Muscle layer of colon (tissue), 2 donors: Measurements from ENCODE around the gene VPS26C.
"Not testable (repeated sequence)": the region's sequence is repeated elsewhere in the genome, so short reads cannot be mapped to it uniquely, and the experiment has no call there.

Experiments
- H3K27ac ChIP-seq: one replicate; pipeline ENCODE4 v1.7.0; 2013; ENCODE audit warnings: low read depth, mild to moderate bottlenecking, low read length, moderate library complexity
- H3K27me3 ChIP-seq, 2 donors: one replicate each; pipeline ENCODE4 v1.7.0; 2013; ENCODE audit warnings: low read length in 2 of 2, mild to moderate bottlenecking in 2 of 2; ENCODE audit not compliant: insufficient read depth in 2 of 2, control insufficient read depth in 1 of 2
- H3K36me3 ChIP-seq: one replicate; pipeline ENCODE4 v1.7.0; 2013; ENCODE audit warnings: mild to moderate bottlenecking, low read length; ENCODE audit not compliant: insufficient read depth
- H3K4me1 ChIP-seq: one replicate; pipeline ENCODE4 v1.7.0; 2013; ENCODE audit warnings: mild to moderate bottlenecking, low read length; ENCODE audit not compliant: insufficient read depth
- H3K4me3 ChIP-seq, 2 donors: one replicate each; pipeline ENCODE4 v1.7.0; 2013; ENCODE audit warnings: low read length in 2 of 2, low read depth in 1 of 2, mild to moderate bottlenecking in 1 of 2, moderate library complexity in 1 of 2
- H3K9ac ChIP-seq: one replicate; pipeline ENCODE4 v1.7.0; 2013; ENCODE audit warnings: low read length
- H3K9me3 ChIP-seq: one replicate; pipeline ENCODE4 v1.7.0; 2013; ENCODE audit warnings: mild to moderate bottlenecking, low read length
- donor health status: abdominal sarcoma.
- donor health status: Adenocarcinoma of cecum.

The VPS26C gene

GRCh38 chr21:37279271-37279670 is 12.1 kb upstream of the VPS26C start:
- not testable (repeated sequence) for H3K9me3 ChIP-seq, H3K27ac ChIP-seq, H3K4me1 ChIP-seq, H3K27me3 ChIP-seq, H3K36me3 ChIP-seq, H3K4me3 ChIP-seq, H3K9ac ChIP-seq

- Histone ChIP-seq H3K9me3 (no peaks in the 10 kb centered on the region), H3K4me3 (no peak overlapping the region)
These were observed 11.1 kb upstream of the VPS26C start for GRCh38 chr21:37278199-37278598.

GRCh38 chr21:37276377-37276776 is 9.2 kb upstream of the VPS26C start:
- no peak overlapping the region for H3K4me3 ChIP-seq
- H3K9me3 ChIP-seq = no peaks in the 10 kb centered on the region
- no peak overlapping the region for H3K27ac ChIP-seq
- no peaks in the 10 kb centered on the region for H3K27me3 ChIP-seq
- H3K4me1 ChIP-seq = no peaks in the 10 kb centered on the region
- no peak overlapping the region for H3K9ac ChIP-seq
- no peaks in the 10 kb centered on the region for H3K36me3 ChIP-seq

More at GRCh38 chr21:37278199-37278598, 11.1 kb upstream of the VPS26C start:
- Histone ChIP-seq H3K36me3 (no peaks in the 10 kb centered on the region), H3K27ac (no peak overlapping the region), H3K4me1 (no peaks in the 10 kb centered on the region), H3K9ac (no peak overlapping the region), H3K27me3 (no peaks in the 10 kb centered on the region)

GRCh38 chr21:37273911-37274690 is 7.0 kb upstream of the VPS26C start:
- no peaks in the 10 kb centered on the region for H3K4me1 ChIP-seq
- no peak overlapping the region for H3K4me3 ChIP-seq

GRCh38 chr21:37273440-37273839 is 6.3 kb upstream of the VPS26C start:
- Histone ChIP-seq H3K4me1 (peaks cover 3% of the 10 kb centered on the region), H3K36me3 (no peaks in the 10 kb centered on the region), H3K27ac (no peak overlapping the region), H3K27me3 (no peaks in the 10 kb centered on the region), H3K4me3 (no peak overlapping the region), H3K9me3 (no peaks in the 10 kb centered on the region), H3K9ac (no peak overlapping the region)

More at GRCh38 chr21:37273911-37274690, 7.0 kb upstream of the VPS26C start:
- Histone ChIP-seq H3K27me3 (no peaks in the 10 kb centered on the region), H3K36me3 (no peaks in the 10 kb centered on the region), H3K27ac (no peak overlapping the region), H3K9me3 (no peaks in the 10 kb centered on the region), H3K9ac (no peak overlapping the region)

- no peak overlapping the region for H3K9ac ChIP-seq
- H3K36me3 ChIP-seq = no peaks in the 10 kb centered on the region
- H3K9me3 ChIP-seq = no peaks in the 10 kb centered on the region
- H3K27me3 ChIP-seq = no peaks in the 10 kb centered on the region
- no peak overlapping the region for H3K27ac ChIP-seq
- H3K4me1 ChIP-seq = peaks cover 7% of the 10 kb centered on the region
- H3K4me3 ChIP-seq = no peak overlapping the region
These were observed 5.8 kb upstream of the VPS26C start for GRCh38 chr21:37272897-37273296.

GRCh38 chr21:37270576-37271365 is 3.6 kb upstream of the VPS26C start:
- H3K36me3 ChIP-seq = no peaks in the 10 kb centered on the region
- no peak overlapping the region for H3K4me3 ChIP-seq
- H3K9me3 ChIP-seq = no peaks in the 10 kb centered on the region
- H3K9ac ChIP-seq = no peak overlapping the region
- H3K27me3 ChIP-seq = no peaks in the 10 kb centered on the region
- H3K4me1 ChIP-seq = peaks cover 14% of the 10 kb centered on the region
- no peak overlapping the region for H3K27ac ChIP-seq

- H3K4me3 ChIP-seq = no peak overlapping the region
- H3K27me3 ChIP-seq = no peaks in the 10 kb centered on the region
- H3K27ac ChIP-seq = no peak overlapping the region
- H3K36me3 ChIP-seq = no peaks in the 10 kb centered on the region
- H3K9me3 ChIP-seq = no peaks in the 10 kb centered on the region
- H3K4me1 ChIP-seq = peaks cover 14% of the 10 kb centered on the region
- no peak overlapping the region for H3K9ac ChIP-seq
These were observed 2.3 kb upstream of the VPS26C start for GRCh38 chr21:37269481-37269880.

- H3K27ac ChIP-seq = peak overlapping the region; percentile 93
These were observed 1.0 kb upstream of the VPS26C start for GRCh38 chr21:37268186-37268503.

GRCh38 chr21:37266515-37267221 is 466 bp downstream of the VPS26C start:
- H3K4me3 ChIP-seq = peak overlapping the region; percentile 63 to 82
- H3K9me3 ChIP-seq = no peaks in the 10 kb centered on the region
- H3K4me1 ChIP-seq = peaks cover 14% of the 10 kb centered on the region
- H3K9ac ChIP-seq = peak overlapping the region; percentile 77
- no peaks in the 10 kb centered on the region for H3K27me3 ChIP-seq
- H3K36me3 ChIP-seq = no peaks in the 10 kb centered on the region
- H3K27ac ChIP-seq = peak overlapping the region; percentile 93

More at GRCh38 chr21:37268186-37268503, 1.0 kb upstream of the VPS26C start:
- H3K9ac ChIP-seq = peak overlapping the region; percentile 55
- no peaks in the 10 kb centered on the region for H3K27me3 ChIP-seq
- H3K36me3 ChIP-seq = no peaks in the 10 kb centered on the region
- no peaks in the 10 kb centered on the region for H3K9me3 ChIP-seq
- H3K4me1 ChIP-seq = peaks cover 14% of the 10 kb centered on the region
- H3K4me3 ChIP-seq = peak overlapping the region; percentile 62 to 82

GRCh38 chr21:37264808-37265207 is 2.3 kb downstream of the VPS26C start:
- H3K4me3 ChIP-seq = no peak overlapping the region
- no peak overlapping the region for H3K27ac ChIP-seq
- H3K36me3 ChIP-seq = no peaks in the 10 kb centered on the region
- no peak overlapping the region for H3K9ac ChIP-seq
- no peaks in the 10 kb centered on the region for H3K27me3 ChIP-seq
- peaks cover 14% of the 10 kb centered on the region for H3K4me1 ChIP-seq
- H3K9me3 ChIP-seq = no peaks in the 10 kb centered on the region
